Measurements from ENCODE around the gene TPPP.
"Not testable (repeated sequence)": the region's sequence is repeated elsewhere in the genome, so short reads cannot be mapped to it uniquely, and the experiment has no call there.

TPPP gene

GRCh38 chr5:708374-708773, 15.2 kb upstream of the TPPP start:
- H3K27ac ChIP-seq (ENCODE audit: low read depth, low read length); H3K9me3 ChIP-seq (ENCODE audit: insufficient read depth, low read length); H3F3A ChIP-seq (ENCODE audit: insufficient read depth); H4K20me1 ChIP-seq (ENCODE audit: low read depth, low read length); H3K4me2 ChIP-seq (ENCODE audit: low read depth, low read length, poor library complexity, severe bottlenecking); H3K9me2 ChIP-seq (replicated peaks; ENCODE audit: insufficient read depth, low read length); H3K36me3 ChIP-seq (ENCODE audit: low read length); H3K4me3 ChIP-seq (ENCODE audit: insufficient read depth, low read length, poor library complexity, severe bottlenecking); H3K27me3 ChIP-seq (ENCODE audit: low read length); H3K79me2 ChIP-seq (ENCODE audit: insufficient read depth, low read length); H3K9ac ChIP-seq (ENCODE audit: low read length); H2AFZ ChIP-seq (ENCODE audit: low read depth, low read length, severe bottlenecking): not testable (repeated sequence)

- not testable (repeated sequence) for H3K9me2 ChIP-seq (replicated peaks; ENCODE audit: insufficient read depth, low read length); H4K20me1 ChIP-seq (ENCODE audit: low read depth, low read length); H2AFZ ChIP-seq (ENCODE audit: low read depth, low read length, severe bottlenecking); H3K36me3 ChIP-seq (ENCODE audit: low read length); H3K27me3 ChIP-seq (ENCODE audit: low read length); H3K79me2 ChIP-seq (ENCODE audit: insufficient read depth, low read length); H3K9me3 ChIP-seq (ENCODE audit: insufficient read depth, low read length); H3K27ac ChIP-seq (ENCODE audit: low read depth, low read length); H3K4me2 ChIP-seq (ENCODE audit: low read depth, low read length, poor library complexity, severe bottlenecking); H3K4me3 ChIP-seq (ENCODE audit: insufficient read depth, low read length, poor library complexity, severe bottlenecking); H3F3A ChIP-seq (ENCODE audit: insufficient read depth); H3K9ac ChIP-seq (ENCODE audit: low read length)
Observed at GRCh38 chr5:706127-706526, 13.0 kb upstream of the TPPP start.

- H3K4me3 ChIP-seq (ENCODE audit: insufficient read depth, low read length, poor library complexity, severe bottlenecking); H2AFZ ChIP-seq (ENCODE audit: low read depth, low read length, severe bottlenecking); H3K79me2 ChIP-seq (ENCODE audit: insufficient read depth, low read length); H3K9me3 ChIP-seq (ENCODE audit: insufficient read depth, low read length); H3F3A ChIP-seq (ENCODE audit: insufficient read depth); H3K4me2 ChIP-seq (ENCODE audit: low read depth, low read length, poor library complexity, severe bottlenecking); H3K36me3 ChIP-seq (ENCODE audit: low read length); H3K27me3 ChIP-seq (ENCODE audit: low read length); H3K27ac ChIP-seq (ENCODE audit: low read depth, low read length); H3K9me2 ChIP-seq (replicated peaks; ENCODE audit: insufficient read depth, low read length); H4K20me1 ChIP-seq (ENCODE audit: low read depth, low read length); H3K9ac ChIP-seq (ENCODE audit: low read length): not testable (repeated sequence)
Observed at GRCh38 chr5:696753-697702, 3.9 kb upstream of the TPPP start.

- not testable (repeated sequence) for H3K27ac ChIP-seq (ENCODE audit: low read depth, low read length); H3K4me2 ChIP-seq (ENCODE audit: low read depth, low read length, poor library complexity, severe bottlenecking); H3K4me3 ChIP-seq (ENCODE audit: insufficient read depth, low read length, poor library complexity, severe bottlenecking); H4K20me1 ChIP-seq (ENCODE audit: low read depth, low read length); H3K9me3 ChIP-seq (ENCODE audit: insufficient read depth, low read length); H3K9ac ChIP-seq (ENCODE audit: low read length); H3K9me2 ChIP-seq (replicated peaks; ENCODE audit: insufficient read depth, low read length); H3F3A ChIP-seq (ENCODE audit: insufficient read depth); H2AFZ ChIP-seq (ENCODE audit: low read depth, low read length, severe bottlenecking); H3K79me2 ChIP-seq (ENCODE audit: insufficient read depth, low read length); H3K27me3 ChIP-seq (ENCODE audit: low read length); H3K36me3 ChIP-seq (ENCODE audit: low read length)
Observed at GRCh38 chr5:696191-696590, 3.0 kb upstream of the TPPP start.

- not testable (repeated sequence) for H3K27ac ChIP-seq (ENCODE audit: low read depth, low read length); H2AFZ ChIP-seq (ENCODE audit: low read depth, low read length, severe bottlenecking); H3K9me3 ChIP-seq (ENCODE audit: insufficient read depth, low read length); H4K20me1 ChIP-seq (ENCODE audit: low read depth, low read length); H3K9me2 ChIP-seq (replicated peaks; ENCODE audit: insufficient read depth, low read length); H3K27me3 ChIP-seq (ENCODE audit: low read length); H3F3A ChIP-seq (ENCODE audit: insufficient read depth); H3K9ac ChIP-seq (ENCODE audit: low read length); H3K36me3 ChIP-seq (ENCODE audit: low read length); H3K4me3 ChIP-seq (ENCODE audit: insufficient read depth, low read length, poor library complexity, severe bottlenecking); H3K4me2 ChIP-seq (ENCODE audit: low read depth, low read length, poor library complexity, severe bottlenecking); H3K79me2 ChIP-seq (ENCODE audit: insufficient read depth, low read length)
Observed at GRCh38 chr5:695475-695874, 2.3 kb upstream of the TPPP start.

GRCh38 chr5:694042-694431, 885 bp upstream of the TPPP start:
- not testable (repeated sequence) for H4K20me1 ChIP-seq (ENCODE audit: low read depth, low read length); H3K27ac ChIP-seq (ENCODE audit: low read depth, low read length); H3F3A ChIP-seq (ENCODE audit: insufficient read depth); H3K9me2 ChIP-seq (replicated peaks; ENCODE audit: insufficient read depth, low read length); H3K9ac ChIP-seq (ENCODE audit: low read length); H3K9me3 ChIP-seq (ENCODE audit: insufficient read depth, low read length); H3K27me3 ChIP-seq (ENCODE audit: low read length); H3K4me3 ChIP-seq (ENCODE audit: insufficient read depth, low read length, poor library complexity, severe bottlenecking); H3K79me2 ChIP-seq (ENCODE audit: insufficient read depth, low read length); H2AFZ ChIP-seq (ENCODE audit: low read depth, low read length, severe bottlenecking); H3K36me3 ChIP-seq (ENCODE audit: low read length); H3K4me2 ChIP-seq (ENCODE audit: low read depth, low read length, poor library complexity, severe bottlenecking)

- H3F3A ChIP-seq (ENCODE audit: insufficient read depth); H3K4me3 ChIP-seq (ENCODE audit: insufficient read depth, low read length, poor library complexity, severe bottlenecking); H3K36me3 ChIP-seq (ENCODE audit: low read length); H3K27me3 ChIP-seq (ENCODE audit: low read length); H3K79me2 ChIP-seq (ENCODE audit: insufficient read depth, low read length); H3K27ac ChIP-seq (ENCODE audit: low read depth, low read length); H2AFZ ChIP-seq (ENCODE audit: low read depth, low read length, severe bottlenecking); H3K9me2 ChIP-seq (replicated peaks; ENCODE audit: insufficient read depth, low read length); H4K20me1 ChIP-seq (ENCODE audit: low read depth, low read length); H3K9me3 ChIP-seq (ENCODE audit: insufficient read depth, low read length): not testable (repeated sequence)
- 0 out of 2 replicates have a peak overlapping the region, but pooled peaks have one; percentile 24 for H3K9ac ChIP-seq (ENCODE audit: low read length)
- H3K4me2 ChIP-seq (ENCODE audit: low read depth, low read length, poor library complexity, severe bottlenecking), result peak overlapping the region; percentile 29
Observed at GRCh38 chr5:692529-693041, 567 bp downstream of the TPPP start.
